ENCODE measurements around the gene TTC39A.
"Not testable (repeated sequence)": the region's sequence is repeated elsewhere in the genome, so short reads cannot be mapped to it uniquely, and the experiment has no call there.

DNA sequence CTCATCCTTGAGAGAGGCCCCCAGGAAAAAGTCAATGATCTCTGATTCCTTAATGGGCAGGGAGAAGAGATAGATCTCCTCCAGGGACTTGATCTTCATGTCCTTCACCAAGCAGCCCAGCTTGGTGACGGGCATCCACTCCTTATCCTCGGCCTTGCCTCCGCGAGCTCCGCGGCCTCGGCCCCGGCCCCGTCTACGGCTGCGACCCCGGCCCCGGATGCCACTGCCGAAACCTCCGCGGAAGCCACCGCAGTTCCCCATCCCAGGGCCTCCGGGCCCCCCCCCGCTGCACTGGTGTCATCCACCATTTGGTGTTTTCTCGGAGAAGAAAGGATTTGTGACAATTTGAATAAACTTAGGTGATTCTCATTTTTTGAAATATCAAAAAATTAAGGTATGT is 79.2 kb downstream of the TTC39A start:
- TF ChIP-seq, protein P1, sequence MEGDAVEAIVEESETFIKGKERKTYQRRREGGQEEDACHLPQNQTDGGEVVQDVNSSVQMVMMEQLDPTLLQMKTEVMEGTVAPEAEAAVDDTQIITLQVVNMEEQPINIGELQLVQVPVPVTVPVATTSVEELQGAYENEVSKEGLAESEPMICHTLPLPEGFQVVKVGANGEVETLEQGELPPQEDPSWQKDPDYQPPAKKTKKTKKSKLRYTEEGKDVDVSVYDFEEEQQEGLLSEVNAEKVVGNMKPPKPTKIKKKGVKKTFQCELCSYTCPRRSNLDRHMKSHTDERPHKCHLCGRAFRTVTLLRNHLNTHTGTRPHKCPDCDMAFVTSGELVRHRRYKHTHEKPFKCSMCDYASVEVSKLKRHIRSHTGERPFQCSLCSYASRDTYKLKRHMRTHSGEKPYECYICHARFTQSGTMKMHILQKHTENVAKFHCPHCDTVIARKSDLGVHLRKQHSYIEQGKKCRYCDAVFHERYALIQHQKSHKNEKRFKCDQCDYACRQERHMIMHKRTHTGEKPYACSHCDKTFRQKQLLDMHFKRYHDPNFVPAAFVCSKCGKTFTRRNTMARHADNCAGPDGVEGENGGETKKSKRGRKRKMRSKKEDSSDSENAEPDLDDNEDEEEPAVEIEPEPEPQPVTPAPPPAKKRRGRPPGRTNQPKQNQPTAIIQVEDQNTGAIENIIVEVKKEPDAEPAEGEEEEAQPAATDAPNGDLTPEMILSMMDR (IDR thresholded peaks at IDR 0.05; ENCODE audit: insufficient read depth, low read depth, low read length): not testable (repeated sequence)
- not testable (repeated sequence) for TF ChIP-seq EZH2 (IDR thresholded peaks at IDR 0.05; ENCODE audit: insufficient read depth, low read length)
